IPS-20b (cell line): Measurements from ENCODE around the gene SCAND1.

Experiments used
- H3K27ac ChIP-seq: one replicate; pipeline ENCODE4 v1.5.1; 2013; ENCODE audit warnings: low read length
- H3K27me3 ChIP-seq: 2 replicates; pipeline ENCODE4 v1.6.1; 2013; ENCODE audit warnings: mild to moderate bottlenecking, low read length, inconsistent platforms; ENCODE audit not compliant: insufficient read depth
- H3K36me3 ChIP-seq: 2 replicates; pipeline ENCODE4 v1.6.1; 2013; ENCODE audit warnings: low read depth, mild to moderate bottlenecking, inconsistent platforms, low read length, moderate library complexity; ENCODE audit not compliant: insufficient read depth
- H3K4me1 ChIP-seq: 2 replicates; pipeline ENCODE4 v1.6.1; 2013; ENCODE audit warnings: mild to moderate bottlenecking, control low read depth, inconsistent platforms, low read length, moderate library complexity; ENCODE audit not compliant: insufficient read depth
- H3K4me3 ChIP-seq: 2 replicates; pipeline ENCODE4 v1.5.1; 2013; ENCODE audit warnings: mild to moderate bottlenecking, low read length, inconsistent platforms
- H3K9ac ChIP-seq: 2 replicates; pipeline ENCODE4 v1.6.1; 2013; ENCODE audit warnings: low read depth, mild to moderate bottlenecking, inconsistent platforms, low read length, moderate library complexity
- H3K9me3 ChIP-seq: 2 replicates; pipeline ENCODE4 v1.6.1; 2013; ENCODE audit warnings: mild to moderate bottlenecking, low read depth, low read length, inconsistent platforms; ENCODE audit not compliant: insufficient read depth

Gene SCAND1

DNA sequence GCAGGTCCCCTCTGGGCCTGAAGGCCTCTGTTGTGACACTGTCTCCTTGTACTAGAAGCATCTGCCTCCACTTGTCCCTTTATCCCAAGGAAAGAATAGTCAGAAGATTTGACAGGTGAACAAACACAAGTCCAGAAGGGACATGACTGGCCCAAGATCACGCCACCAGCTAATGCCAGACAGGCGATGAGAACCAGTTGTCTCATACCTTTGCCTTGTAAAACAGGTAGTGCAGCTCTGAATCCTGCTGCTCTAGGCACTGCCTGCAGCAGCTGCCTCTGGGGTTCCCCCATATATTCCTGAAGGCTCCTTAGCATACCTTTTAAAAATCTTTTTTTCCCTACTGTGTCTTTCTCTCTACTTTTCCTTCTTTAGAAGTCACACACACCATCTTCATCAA lies 25.0 kb downstream of the SCAND1 start:
- no peak overlapping the region for H3K27ac ChIP-seq
- H3K27me3 ChIP-seq, result no peaks in the 10 kb centered on the region
- H3K4me1 ChIP-seq, result peaks cover 7% of the 10 kb centered on the region; the same call in 1 of the 2 replicates
- H3K4me3 ChIP-seq, result no peak overlapping the region
- H3K36me3 ChIP-seq, result peaks cover 44% of the 10 kb centered on the region
- H3K9ac ChIP-seq, result no peak overlapping the region
- no peaks in the 10 kb centered on the region for H3K9me3 ChIP-seq

DNA sequence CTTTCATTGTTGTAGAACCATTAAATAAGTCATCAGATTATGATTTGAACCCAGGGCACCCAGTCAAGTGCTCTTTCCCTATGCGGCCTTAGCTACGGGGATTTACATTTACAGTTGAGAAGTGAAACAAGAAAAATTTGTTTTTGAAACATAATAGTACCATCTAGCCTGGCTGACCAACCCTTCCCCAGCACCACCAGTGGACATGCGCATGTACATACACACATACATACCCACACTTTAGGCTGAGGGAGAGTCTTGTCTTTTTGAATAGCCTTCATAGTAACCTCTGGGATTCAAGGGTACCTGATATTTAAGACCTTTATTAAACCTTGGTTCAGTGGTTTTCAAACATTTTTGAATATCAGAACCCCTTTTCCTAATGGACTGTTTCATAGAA lies 33.8 kb downstream of the SCAND1 start:
- no peak overlapping the region for H3K4me3 ChIP-seq
- H3K9me3 ChIP-seq, result no peaks in the 10 kb centered on the region
- H3K4me1 ChIP-seq, result no peaks in the 10 kb centered on the region
- H3K27ac ChIP-seq, result no peak overlapping the region
- H3K36me3 ChIP-seq, result peaks cover 59% of the 10 kb centered on the region
- H3K27me3 ChIP-seq, result no peaks in the 10 kb centered on the region
- no peak overlapping the region for H3K9ac ChIP-seq

DNA sequence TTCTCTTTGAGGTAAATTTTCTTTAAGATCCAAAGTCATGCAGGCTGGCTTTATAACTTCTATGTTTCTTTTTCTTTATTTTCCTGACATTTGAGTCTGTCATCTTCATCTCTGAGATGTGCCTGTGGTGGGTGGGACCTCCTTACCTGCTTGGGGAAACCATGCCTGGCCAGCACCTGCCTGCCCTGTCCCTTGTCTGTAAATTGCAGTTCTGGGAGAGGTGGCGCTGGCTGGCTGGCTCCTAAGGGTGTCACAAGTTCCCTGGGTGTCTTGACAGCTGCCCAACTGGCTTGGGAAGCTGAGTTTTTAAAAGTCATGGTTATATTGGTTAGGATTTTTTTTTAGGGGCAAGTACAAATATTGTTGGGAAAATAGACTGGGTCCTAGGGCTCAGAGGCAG lies 36.3 kb downstream of the SCAND1 start:
- Histone ChIP-seq H3K9ac (no peak overlapping the region), H3K27ac (no peak overlapping the region), H3K4me3 (no peak overlapping the region), H3K4me1 (no peaks in the 10 kb centered on the region), H3K36me3 (peaks cover 70% of the 10 kb centered on the region), H3K9me3 (no peaks in the 10 kb centered on the region), H3K27me3 (no peaks in the 10 kb centered on the region)

DNA sequence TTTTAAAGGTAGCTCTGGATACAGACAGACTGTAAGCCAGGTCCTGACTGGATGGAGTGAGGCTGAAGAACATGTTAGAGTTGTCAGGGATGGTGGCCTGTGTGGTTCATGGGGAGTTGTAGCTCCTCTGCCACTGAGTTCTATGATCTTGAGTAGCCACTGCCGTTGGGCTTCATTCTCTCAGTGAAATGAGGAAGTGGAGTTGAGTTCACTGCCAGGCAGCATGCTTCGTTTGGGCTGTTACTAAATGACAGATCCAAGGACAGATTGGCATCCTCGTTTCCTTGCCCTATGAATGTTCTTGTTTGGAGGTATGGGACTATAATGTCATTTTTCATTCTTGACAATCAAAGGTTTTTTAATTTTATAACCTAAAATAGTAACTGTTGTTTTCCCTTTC lies 37.2 kb downstream of the SCAND1 start:
- Histone ChIP-seq H3K4me1 (no peaks in the 10 kb centered on the region), H3K9ac (no peak overlapping the region), H3K9me3 (no peaks in the 10 kb centered on the region), H3K27me3 (no peaks in the 10 kb centered on the region), H3K27ac (no peak overlapping the region), H3K4me3 (no peak overlapping the region), H3K36me3 (peaks cover 66% of the 10 kb centered on the region)

DNA sequence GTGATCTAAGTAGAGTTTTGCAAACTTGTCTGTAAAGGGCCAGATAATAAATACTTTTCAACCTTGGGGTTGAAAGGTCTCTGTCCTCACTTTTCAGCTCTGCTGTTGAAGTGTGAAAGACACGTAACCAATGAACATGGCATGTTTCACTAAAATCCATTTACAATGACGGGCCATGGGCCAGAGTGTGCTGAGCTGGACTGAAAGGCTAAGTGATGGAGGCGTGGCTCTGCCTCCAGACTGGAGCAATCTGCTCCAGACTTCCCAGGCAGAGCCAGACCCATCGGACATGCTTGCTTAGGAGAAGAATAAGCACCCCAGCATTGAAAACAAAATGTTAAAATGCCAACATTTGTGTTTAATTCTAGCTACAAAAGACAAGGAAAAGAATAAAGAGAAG lies 41.4 kb downstream of the SCAND1 start:
- peaks cover 4% of the 10 kb centered on the region; the same call in 1 of the 2 replicates for H3K4me1 ChIP-seq
- H3K9me3 ChIP-seq, result no peaks in the 10 kb centered on the region
- no peak overlapping the region for H3K27ac ChIP-seq
- H3K36me3 ChIP-seq, result peaks cover 33% of the 10 kb centered on the region
- H3K27me3 ChIP-seq, result no peaks in the 10 kb centered on the region
- H3K4me3 ChIP-seq, result no peak overlapping the region
- no peak overlapping the region for H3K9ac ChIP-seq

DNA sequence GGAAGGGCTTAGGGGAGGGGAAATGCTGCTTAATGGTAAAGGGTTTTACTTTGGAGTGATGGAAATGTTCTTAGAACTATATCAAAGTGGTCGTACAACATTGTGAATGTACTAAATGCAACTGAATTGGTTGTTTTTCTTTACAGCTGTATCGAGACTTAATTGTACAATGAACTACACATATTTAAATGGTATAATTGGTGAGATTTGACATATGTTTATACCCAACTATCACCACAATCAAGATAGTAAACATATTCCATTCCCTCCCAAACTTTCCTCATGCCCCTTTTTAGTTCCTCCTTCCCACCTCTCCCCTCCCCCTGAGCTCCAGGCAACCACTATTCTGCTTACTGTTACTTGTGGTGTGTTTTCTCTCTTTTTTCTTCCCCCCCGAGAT lies 44.0 kb downstream of the SCAND1 start:
- Histone ChIP-seq H3K27ac (no peak overlapping the region), H3K36me3 (peaks cover 45% of the 10 kb centered on the region), H3K4me1 (peaks cover 13% of the 10 kb centered on the region; the same call in 1 of the 2 replicates), H3K9me3 (no peaks in the 10 kb centered on the region), H3K4me3 (no peak overlapping the region), H3K27me3 (no peaks in the 10 kb centered on the region), H3K9ac (no peak overlapping the region)

DNA sequence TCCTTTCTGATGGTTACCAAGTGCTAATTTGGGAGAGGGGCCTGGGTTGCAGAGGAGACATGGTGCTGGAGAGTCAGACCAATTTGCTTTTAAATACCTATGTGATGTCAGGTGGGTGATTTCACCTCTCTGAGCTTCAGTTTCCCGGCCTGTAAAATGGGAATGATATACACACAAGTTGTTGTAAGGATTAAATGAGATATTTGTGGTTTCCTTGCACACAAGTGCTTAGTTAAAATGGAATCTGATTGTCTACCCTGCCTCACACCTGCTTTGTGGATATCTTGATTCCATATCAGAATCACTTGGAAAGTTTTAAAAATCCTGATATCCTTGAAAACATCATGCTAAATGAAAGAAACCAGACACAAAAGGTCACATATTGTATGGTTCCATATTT lies 44.5 kb downstream of the SCAND1 start:
- H3K27me3 ChIP-seq, result no peaks in the 10 kb centered on the region
- H3K4me3 ChIP-seq, result no peak overlapping the region
- H3K36me3 ChIP-seq, result peaks cover 45% of the 10 kb centered on the region
- no peak overlapping the region for H3K27ac ChIP-seq
- H3K9me3 ChIP-seq, result no peaks in the 10 kb centered on the region
- H3K9ac ChIP-seq, result no peak overlapping the region
- H3K4me1 ChIP-seq, result peaks cover 13% of the 10 kb centered on the region; the same call in 1 of the 2 replicates

DNA sequence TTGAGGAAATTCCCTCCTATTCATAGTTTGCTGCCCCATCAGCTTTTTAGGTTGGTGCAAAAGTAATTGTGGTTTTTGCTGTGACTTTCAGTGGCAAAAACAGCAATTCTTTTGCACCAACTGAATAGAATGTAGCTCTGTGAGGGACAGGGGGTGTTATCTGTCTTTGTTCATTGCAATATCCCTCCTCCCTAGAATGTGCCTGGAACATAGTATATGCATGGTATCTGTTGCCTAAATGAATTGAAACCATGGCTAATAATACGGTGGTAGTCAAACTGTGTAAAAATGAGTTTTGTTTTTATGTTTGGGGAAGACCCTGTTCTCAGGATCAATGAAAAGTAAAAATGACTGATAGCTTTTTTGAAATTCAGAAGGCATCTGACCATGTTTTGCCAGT lies 45.1 kb downstream of the SCAND1 start:
- no peaks in the 10 kb centered on the region for H3K9me3 ChIP-seq
- no peak overlapping the region for H3K4me3 ChIP-seq
- peaks cover 13% of the 10 kb centered on the region; the same call in 1 of the 2 replicates for H3K4me1 ChIP-seq
- no peaks in the 10 kb centered on the region for H3K27me3 ChIP-seq
- no peak overlapping the region for H3K27ac ChIP-seq
- H3K36me3 ChIP-seq, result peaks cover 41% of the 10 kb centered on the region
- no peak overlapping the region for H3K9ac ChIP-seq

DNA sequence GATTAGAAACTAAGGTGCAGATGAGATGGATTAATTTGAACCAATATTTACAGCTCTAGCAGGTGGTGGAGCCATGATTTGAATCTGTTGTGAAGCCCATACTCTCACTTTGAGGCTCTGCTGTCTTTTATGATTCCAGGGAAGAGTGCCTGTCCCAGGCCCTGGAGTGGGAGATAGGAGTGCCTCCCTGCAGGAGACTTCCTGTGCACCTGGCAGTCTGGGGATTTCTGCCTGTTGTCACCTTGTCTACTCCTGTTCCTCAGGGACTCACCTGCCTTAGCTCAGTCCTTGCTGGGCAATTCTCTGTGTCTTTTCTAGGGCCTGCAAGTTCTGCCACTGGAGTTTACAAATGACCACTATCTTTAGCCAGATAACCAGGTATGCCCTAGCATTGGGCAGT lies 46.3 kb downstream of the SCAND1 start:
- 0 out of 2 replicates have a peak overlapping the region, but pooled peaks have one; percentile 1 for H3K9ac ChIP-seq
- H3K27ac ChIP-seq, result no peak overlapping the region
- peaks cover 13% of the 10 kb centered on the region; the same call in 1 of the 2 replicates for H3K4me1 ChIP-seq
- no peak overlapping the region for H3K4me3 ChIP-seq
- H3K9me3 ChIP-seq, result no peaks in the 10 kb centered on the region
- H3K27me3 ChIP-seq, result no peaks in the 10 kb centered on the region
- H3K36me3 ChIP-seq, result peaks cover 40% of the 10 kb centered on the region

DNA sequence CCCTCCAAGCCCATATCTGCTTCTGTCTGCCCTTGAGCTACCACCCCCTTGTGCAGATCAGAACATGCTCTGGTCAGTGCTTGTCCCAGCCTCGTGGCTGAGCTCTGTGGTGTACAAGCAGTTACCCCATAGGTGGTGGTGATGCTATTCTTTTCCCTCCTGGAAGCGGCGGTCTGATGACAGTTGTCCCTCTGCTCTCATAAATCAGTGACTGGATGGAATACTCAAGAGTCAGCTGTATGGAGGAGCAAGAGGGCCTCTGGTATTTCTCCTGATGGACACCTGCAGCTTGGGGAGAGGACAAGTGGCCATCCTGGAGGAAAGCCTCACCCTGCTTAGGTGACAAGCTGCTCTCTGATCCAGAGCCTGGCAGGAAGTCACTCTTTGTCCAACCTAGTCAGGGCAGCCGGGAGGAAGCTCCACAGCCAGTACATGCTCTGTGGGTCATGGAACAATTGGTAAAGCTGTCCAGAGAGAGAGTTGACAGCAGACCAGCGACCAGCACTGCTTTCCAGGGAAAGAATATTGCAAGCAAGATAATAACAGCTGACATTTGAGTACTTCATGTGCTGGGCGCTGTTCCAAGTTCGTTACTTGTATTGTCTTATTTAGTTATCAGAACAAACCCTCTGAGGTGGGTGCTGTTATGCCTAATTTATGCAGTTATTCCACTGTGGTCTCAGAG lies 47.1 kb downstream of the SCAND1 start:
- Histone ChIP-seq H3K27ac (no peak overlapping the region), H3K36me3 (peaks cover 41% of the 10 kb centered on the region), H3K4me3 (no peak overlapping the region), H3K27me3 (no peaks in the 10 kb centered on the region), H3K9ac (no peak overlapping the region; the same call in 1 of the 2 replicates), H3K9me3 (no peaks in the 10 kb centered on the region), H3K4me1 (peaks cover 13% of the 10 kb centered on the region; the same call in 1 of the 2 replicates)

DNA sequence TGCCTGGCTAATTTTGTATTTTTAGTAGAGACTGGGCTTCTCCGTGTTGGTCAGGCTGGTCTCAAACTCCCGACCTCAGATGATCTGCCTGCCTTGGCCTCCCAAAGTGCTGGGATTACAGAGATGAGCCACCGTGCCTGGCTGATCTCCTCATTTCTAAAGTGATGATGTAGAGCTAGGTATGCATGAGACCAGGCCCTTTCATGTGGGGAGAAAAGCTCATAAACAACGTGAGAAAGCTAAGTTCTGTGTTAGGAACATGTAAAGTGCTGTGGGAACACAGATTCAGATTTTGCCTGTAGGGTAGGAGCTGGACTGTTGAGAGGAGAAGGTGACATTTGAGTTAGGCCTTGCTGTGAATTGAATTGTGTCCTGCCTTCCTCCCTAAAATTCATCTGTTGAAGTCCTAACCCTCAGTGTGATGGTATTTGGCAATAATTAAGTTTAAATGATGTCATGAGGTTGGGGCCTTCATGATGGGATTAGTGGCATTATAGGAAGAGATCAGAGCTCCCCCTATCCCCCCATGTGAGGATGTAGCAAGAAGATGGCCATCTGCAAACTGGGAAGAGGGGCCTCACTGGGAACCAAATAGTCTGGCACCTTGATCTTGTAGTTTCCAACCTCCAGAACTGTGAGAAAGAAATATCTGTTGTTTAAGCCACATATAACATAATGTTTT lies 49.2 kb downstream of the SCAND1 start:
- no peaks in the 10 kb centered on the region for H3K9me3 ChIP-seq
- H3K4me3 ChIP-seq, result no peak overlapping the region
- H3K36me3 ChIP-seq, result peaks cover 44% of the 10 kb centered on the region
- H3K9ac ChIP-seq, result no peak overlapping the region
- peaks cover 13% of the 10 kb centered on the region; the same call in 1 of the 2 replicates for H3K4me1 ChIP-seq
- H3K27ac ChIP-seq, result no peak overlapping the region
- H3K27me3 ChIP-seq, result no peaks in the 10 kb centered on the region

DNA sequence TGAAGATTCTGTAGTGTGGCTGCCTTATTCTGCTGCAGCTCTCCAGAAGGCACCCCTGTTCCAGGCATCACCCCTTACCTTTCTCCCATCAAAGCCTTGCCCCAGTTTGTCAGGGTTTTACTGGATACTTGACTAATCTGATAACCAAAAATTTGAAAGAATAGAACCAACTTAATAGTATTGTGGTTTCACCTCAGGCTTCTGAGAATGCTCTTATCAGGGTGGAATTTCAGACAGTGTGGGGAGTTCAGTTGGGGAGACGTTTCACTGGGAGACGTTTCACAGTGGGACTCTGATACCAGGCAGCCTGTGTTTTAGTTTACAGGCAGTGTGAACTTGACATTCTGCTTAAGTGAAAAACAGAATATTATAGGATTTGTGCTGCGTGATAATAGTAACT lies 50.5 kb downstream of the SCAND1 start:
- H3K4me1 ChIP-seq, result peaks cover 13% of the 10 kb centered on the region; the same call in 1 of the 2 replicates
- H3K27ac ChIP-seq, result no peak overlapping the region
- H3K9me3 ChIP-seq, result no peaks in the 10 kb centered on the region
- no peaks in the 10 kb centered on the region for H3K27me3 ChIP-seq
- H3K4me3 ChIP-seq, result no peak overlapping the region
- no peak overlapping the region for H3K9ac ChIP-seq
- H3K36me3 ChIP-seq, result peaks cover 56% of the 10 kb centered on the region
